ENCODE measurements around the gene MT1H.

Gene MT1H

GRCh38 chr16:56634715-56635440 is 34.7 kb upstream of the MT1H start:
- Histone ChIP-seq H3K56ac (ENCODE audit: low read length) (peak overlapping the region; percentile 7), H3K79me2 (ENCODE audit: control insufficient read depth, insufficient read depth, low read length) (no peaks in the 10 kb centered on the region), H3K9ac (ENCODE audit: low read length) (no peak overlapping the region), H3K4me1 (ENCODE audit: control insufficient read depth, low read depth, low read length) (no peaks in the 10 kb centered on the region), H3K27ac (ENCODE audit: low read depth, low read length) (no peak overlapping the region), H4K5ac (ENCODE audit: low read length) (no peak overlapping the region), H3K4me3 (ENCODE audit: low read length) (no peak overlapping the region), H3K4me2 (ENCODE audit: low read length) (no peak overlapping the region), H3K79me1 (ENCODE audit: low read length) (no peaks in the 10 kb centered on the region), H2BK15ac (replicated peaks; ENCODE audit: low read depth) (no peak overlapping the region), H3K27me3 (ENCODE audit: insufficient read depth, low read length, poor library complexity) (peaks cover 92% of the 10 kb centered on the region), H2BK120ac (ENCODE audit: low read depth, low read length) (no peak overlapping the region), H3K18ac (ENCODE audit: low read length) (no peak overlapping the region), H3K4ac (ENCODE audit: low read depth, low read length) (no peak overlapping the region), H3K36me3 (ENCODE audit: control insufficient read depth, insufficient read depth, low read length) (no peaks in the 10 kb centered on the region), H2AK5ac (ENCODE audit: low read length) (no peak overlapping the region), H3K23ac (ENCODE audit: low read length) (no peak overlapping the region), H4K8ac (ENCODE audit: low read depth, low read length) (no peak overlapping the region), H2BK5ac (ENCODE audit: low read length) (no peak overlapping the region)
- WGBS (ENCODE audit: extremely low coverage, insufficient coverage, low lambda C conversion rate), result no CpG with 5 or more reads among the region's 47 CpGs
- no peak for DNase-seq

- Histone ChIP-seq H3K23ac (ENCODE audit: low read length) (no peak overlapping the region), H3K4ac (ENCODE audit: low read depth, low read length) (no peak overlapping the region), H3K27me3 (ENCODE audit: insufficient read depth, low read length, poor library complexity) (peaks cover 92% of the 10 kb centered on the region), H4K5ac (ENCODE audit: low read length) (no peak overlapping the region), H3K9ac (ENCODE audit: low read length) (no peak overlapping the region), H3K4me2 (ENCODE audit: low read length) (no peak overlapping the region), H3K27ac (ENCODE audit: low read depth, low read length) (no peak overlapping the region), H3K4me3 (ENCODE audit: low read length) (no peak overlapping the region), H3K4me1 (ENCODE audit: control insufficient read depth, low read depth, low read length) (no peaks in the 10 kb centered on the region), H2BK5ac (ENCODE audit: low read length) (no peak overlapping the region), H3K79me1 (ENCODE audit: low read length) (no peaks in the 10 kb centered on the region), H3K56ac (ENCODE audit: low read length) (peak overlapping the region; percentile 7), H2AK5ac (ENCODE audit: low read length) (no peak overlapping the region), H3K36me3 (ENCODE audit: control insufficient read depth, insufficient read depth, low read length) (no peaks in the 10 kb centered on the region), H2BK120ac (ENCODE audit: low read depth, low read length) (no peak overlapping the region), H2BK15ac (replicated peaks; ENCODE audit: low read depth) (no peak overlapping the region), H4K8ac (ENCODE audit: low read depth, low read length) (no peak overlapping the region), H3K18ac (ENCODE audit: low read length) (no peak overlapping the region), H3K79me2 (ENCODE audit: control insufficient read depth, insufficient read depth, low read length) (no peaks in the 10 kb centered on the region)
- DNase-seq, result no peak
- WGBS (ENCODE audit: extremely low coverage, insufficient coverage, low lambda C conversion rate), result no CpG with 5 or more reads among the region's 40 CpGs
Observed at GRCh38 chr16:56635441-56635967, 34.1 kb upstream of the MT1H start.

- Histone ChIP-seq H3K36me3 (ENCODE audit: control insufficient read depth, insufficient read depth, low read length) (no peaks in the 10 kb centered on the region), H3K4me1 (ENCODE audit: control insufficient read depth, low read depth, low read length) (no peaks in the 10 kb centered on the region), H3K9ac (ENCODE audit: low read length) (no peak overlapping the region), H4K5ac (ENCODE audit: low read length) (no peak overlapping the region), H3K23ac (ENCODE audit: low read length) (no peak overlapping the region), H3K27ac (ENCODE audit: low read depth, low read length) (no peak overlapping the region), H2BK120ac (ENCODE audit: low read depth, low read length) (no peak overlapping the region), H3K79me1 (ENCODE audit: low read length) (no peaks in the 10 kb centered on the region), H3K79me2 (ENCODE audit: control insufficient read depth, insufficient read depth, low read length) (no peaks in the 10 kb centered on the region), H3K4me2 (ENCODE audit: low read length) (no peak overlapping the region), H2BK15ac (replicated peaks; ENCODE audit: low read depth) (no peak overlapping the region), H3K27me3 (ENCODE audit: insufficient read depth, low read length, poor library complexity) (peaks cover 90% of the 10 kb centered on the region), H3K56ac (ENCODE audit: low read length) (no peak overlapping the region), H4K8ac (ENCODE audit: low read depth, low read length) (no peak overlapping the region), H3K4ac (ENCODE audit: low read depth, low read length) (no peak overlapping the region), H3K18ac (ENCODE audit: low read length) (no peak overlapping the region), H2BK5ac (ENCODE audit: low read length) (no peak overlapping the region), H2AK5ac (ENCODE audit: low read length) (no peak overlapping the region), H3K4me3 (ENCODE audit: low read length) (no peak overlapping the region)
- DNase-seq, result no peak
- no CpG with 5 or more reads among the region's 9 CpGs for WGBS (ENCODE audit: extremely low coverage, insufficient coverage, low lambda C conversion rate)
Observed at GRCh38 chr16:56636616-56637413, 32.8 kb upstream of the MT1H start.

DNA sequence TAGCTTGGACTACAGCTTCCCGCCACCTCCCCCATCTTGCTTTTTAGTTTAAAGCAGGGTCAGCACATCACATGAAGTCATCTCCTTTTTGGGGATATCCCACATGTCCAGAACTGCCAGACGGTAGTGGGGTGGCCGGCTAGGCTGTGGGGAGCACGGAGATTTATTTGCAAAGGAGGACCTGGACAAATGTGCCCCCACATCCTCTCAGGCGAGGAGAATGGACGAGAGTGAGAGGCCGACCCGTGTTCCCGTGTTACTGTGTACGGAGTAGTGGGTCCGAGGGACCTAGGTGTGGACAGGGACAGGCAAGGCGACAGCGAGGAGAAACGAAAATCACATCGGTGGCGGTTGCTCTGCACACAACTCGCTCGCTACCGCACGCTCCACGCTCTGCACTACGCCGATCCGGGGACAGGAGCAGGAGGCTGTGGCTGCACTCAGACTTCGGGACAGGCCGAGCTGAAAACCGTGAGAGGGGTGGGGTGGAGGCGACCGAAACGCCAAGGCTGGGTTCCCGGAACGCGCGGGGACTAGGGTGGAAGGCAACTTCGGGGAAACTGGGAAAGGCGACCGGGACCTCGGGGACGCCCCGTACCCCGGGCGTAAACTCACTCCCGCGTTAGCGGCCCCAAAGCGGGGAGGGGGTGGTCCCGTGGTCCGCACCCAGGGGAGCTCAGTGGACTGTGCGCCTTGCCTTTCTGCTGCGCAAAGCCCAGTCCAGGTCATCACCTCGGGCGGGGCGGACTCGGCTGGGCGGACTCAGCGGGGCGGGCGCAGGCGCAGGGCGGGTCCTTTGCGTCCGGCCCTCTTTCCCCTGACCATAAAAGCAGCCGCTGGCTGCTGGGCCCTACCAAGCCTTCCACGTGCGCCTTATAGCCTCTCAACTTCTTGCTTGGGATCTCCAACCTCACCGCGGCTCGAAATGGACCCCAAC is 31.5 kb upstream of the MT1H start, which contains the start of gene MT1A:
TSS of gene MT1A (plus strand) at position 853 of the 937 bp plus-strand sequence. CDS start at position 926, 73 bp downstream.
- Histone ChIP-seq H3K4me2 (ENCODE audit: low read length) (peak within 1 kb of the TSS; percentile 44), H3K27ac (ENCODE audit: low read depth, low read length) (no peak within 1 kb of the TSS), H2BK5ac (ENCODE audit: low read length) (no peak within 1 kb of the TSS), H3K23ac (ENCODE audit: low read length) (no peak within 1 kb of the TSS), H3K56ac (ENCODE audit: low read length) (peak within 1 kb of the TSS; percentile 64), H3K4me1 (ENCODE audit: control insufficient read depth, low read depth, low read length) (no peaks in the 10 kb centered on the region), H2BK120ac (ENCODE audit: low read depth, low read length) (no peak within 1 kb of the TSS), H2AK5ac (ENCODE audit: low read length) (no peak within 1 kb of the TSS), H3K4me3 (ENCODE audit: low read length) (no peak within 1 kb of the TSS), H3K4ac (ENCODE audit: low read depth, low read length) (no peak within 1 kb of the TSS), H4K8ac (ENCODE audit: low read depth, low read length) (no peak within 1 kb of the TSS), H4K5ac (ENCODE audit: low read length) (no peak within 1 kb of the TSS), H3K9ac (ENCODE audit: low read length) (peak within 1 kb of the TSS; percentile 49), H3K79me1 (ENCODE audit: low read length) (no peaks in the 10 kb centered on the region), H3K27me3 (ENCODE audit: insufficient read depth, low read length, poor library complexity) (peaks cover 90% of the 10 kb centered on the region), H3K18ac (ENCODE audit: low read length) (no peak within 1 kb of the TSS), H3K79me2 (ENCODE audit: control insufficient read depth, insufficient read depth, low read length) (no peaks in the 10 kb centered on the region), H2BK15ac (replicated peaks; ENCODE audit: low read depth) (no peak within 1 kb of the TSS), H3K36me3 (ENCODE audit: control insufficient read depth, insufficient read depth, low read length) (no peaks in the 10 kb centered on the region)
- WGBS (ENCODE audit: extremely low coverage, insufficient coverage, low lambda C conversion rate), result no CpG with 5 or more reads among the region's 68 CpGs
- DNase-seq, result peak; percentile 45

GRCh38 chr16:56639045-56639444 is 30.6 kb upstream of the MT1H start:
- Histone ChIP-seq H3K56ac (ENCODE audit: low read length) (no peak overlapping the region), H3K27me3 (ENCODE audit: insufficient read depth, low read length, poor library complexity) (peaks cover 90% of the 10 kb centered on the region), H3K23ac (ENCODE audit: low read length) (no peak overlapping the region), H4K8ac (ENCODE audit: low read depth, low read length) (no peak overlapping the region), H3K4me2 (ENCODE audit: low read length) (no peak overlapping the region), H2BK5ac (ENCODE audit: low read length) (no peak overlapping the region), H3K79me2 (ENCODE audit: control insufficient read depth, insufficient read depth, low read length) (no peaks in the 10 kb centered on the region), H2BK120ac (ENCODE audit: low read depth, low read length) (no peak overlapping the region), H3K4me1 (ENCODE audit: control insufficient read depth, low read depth, low read length) (no peaks in the 10 kb centered on the region), H3K79me1 (ENCODE audit: low read length) (no peaks in the 10 kb centered on the region), H3K18ac (ENCODE audit: low read length) (no peak overlapping the region), H3K9ac (ENCODE audit: low read length) (no peak overlapping the region), H3K4me3 (ENCODE audit: low read length) (no peak overlapping the region), H4K5ac (ENCODE audit: low read length) (no peak overlapping the region), H3K27ac (ENCODE audit: low read depth, low read length) (no peak overlapping the region), H2AK5ac (ENCODE audit: low read length) (no peak overlapping the region), H3K36me3 (ENCODE audit: control insufficient read depth, insufficient read depth, low read length) (no peaks in the 10 kb centered on the region), H3K4ac (ENCODE audit: low read depth, low read length) (no peak overlapping the region), H2BK15ac (replicated peaks; ENCODE audit: low read depth) (no peak overlapping the region)
- DNase-seq, result no peak
- WGBS (ENCODE audit: extremely low coverage, insufficient coverage, low lambda C conversion rate), result no CpG with 5 or more reads among the region's 1 CpG
